ENCODE data around the gene TNFAIP2. TPM values are rescaled to one million over a fixed set of nuclear protein-coding genes. Genes with fewer than 3 reads are reported as not detected.

TNFAIP2 gene
- total RNA-seq, 1 experiment from 2014 or later, result 8.1 TPM

GRCh38 chr14:103097994-103098957 is 25.0 kb upstream of the TNFAIP2 start:
- no TSS peak for BruUV-seq (replicated peaks)

GRCh38 chr14:103099081-103099732 is 24.1 kb upstream of the TNFAIP2 start:
- peak; percentile 77 to 84 for DNase-seq
- POLR2A ChIA-PET, result interaction anchor here (0.6 kb wide), 1 partner anchor 14 kb away, joined by 4 read pairs; no protein-coding TSS in a partner anchor

More at GRCh38 chr14:103097994-103098957, 25.0 kb upstream of the TNFAIP2 start:
- POLR2A ChIA-PET, result interaction anchor here (0.6 kb wide), 1 partner anchor 13 kb away, joined by 4 read pairs; no protein-coding TSS in a partner anchor
- peaks cover under 1% of the 10 kb centered on the region for H3K36me3 Mint-ChIP-seq (ENCODE audit: insufficient read depth, unreplicated experiment)
- CTCF ChIA-PET, result interaction anchor here (0.6 to 2.2 kb wide), 3 partner anchors 29 to 442 kb away, joined by 3 to 5 read pairs (median 3); no protein-coding TSS in a partner anchor
- Histone ChIP-seq H3K36me3 (ENCODE audit: control insufficient read depth, insufficient read depth, low read length) (no peaks in the 10 kb centered on the region), H3K4me3 (ENCODE audit: low read depth, low read length) (no peak overlapping the region), H3K27me3 (replicated peaks; ENCODE audit: control insufficient read depth, insufficient read depth, low read length) (no peaks in the 10 kb centered on the region), H3K4me1 (peaks cover 56% of the 10 kb centered on the region), H3K9me3 (no peaks in the 10 kb centered on the region)
- intact Hi-C loops (cut with micrococcal nuclease; ENCODE audit: unreplicated experiment), result no loop called here
- H3K9me3 Mint-ChIP-seq (ENCODE audit: unreplicated experiment), result no peaks in the 10 kb centered on the region
- no peak for DNase-seq
- H3K4me3 Mint-ChIP-seq (ENCODE audit: unreplicated experiment), result no peak overlapping the region
- peaks cover 18% of the 10 kb centered on the region for H3K4me1 Mint-ChIP-seq (ENCODE audit: low read depth, unreplicated experiment)
- TF ChIP-seq CTCF (IDR thresholded peaks at IDR 0.05; ENCODE audit: insufficient read depth in 1 of 2, low read depth in 1 of 2, low read length in 1 of 2, severe bottlenecking in 1 of 2, unreplicated experiment in 1 of 2), result no peak
- H3K27ac Mint-ChIP-seq (ENCODE audit: unreplicated experiment), result peak overlapping the region; percentile 36
- no peaks in the 10 kb centered on the region for H3K27me3 Mint-ChIP-seq (ENCODE audit: insufficient read depth, unreplicated experiment)

More at GRCh38 chr14:103099081-103099732, 24.1 kb upstream of the TNFAIP2 start:
- Mint-ChIP-seq H3K27ac (ENCODE audit: unreplicated experiment) (no peak overlapping the region), H3K4me3 (ENCODE audit: unreplicated experiment) (peak overlapping the region; percentile 37), H3K9me3 (ENCODE audit: unreplicated experiment) (no peaks in the 10 kb centered on the region), H3K36me3 (ENCODE audit: insufficient read depth, unreplicated experiment) (peaks cover 6% of the 10 kb centered on the region), H3K27me3 (ENCODE audit: insufficient read depth, unreplicated experiment) (no peaks in the 10 kb centered on the region), H3K4me1 (ENCODE audit: low read depth, unreplicated experiment) (peaks cover 18% of the 10 kb centered on the region)
- intact Hi-C loops (cut with micrococcal nuclease; ENCODE audit: unreplicated experiment), result no loop called here
- H3K9me3 ChIP-seq, result no peaks in the 10 kb centered on the region
- H3K4me1 ChIP-seq, result peaks cover 57% of the 10 kb centered on the region
- TF ChIP-seq CTCF (IDR thresholded peaks at IDR 0.05; ENCODE audit: insufficient read depth in 1 of 2, low read depth in 1 of 2, low read length in 1 of 2, severe bottlenecking in 1 of 2, unreplicated experiment in 1 of 2), result no peak
- CTCF ChIA-PET, result interaction anchor here (0.6 to 2.2 kb wide), 2 partner anchors 28 to 441 kb away, joined by 3 to 5 read pairs; no protein-coding TSS in a partner anchor
- BruUV-seq (replicated peaks), result no TSS peak
- H3K36me3 ChIP-seq (ENCODE audit: control insufficient read depth, insufficient read depth, low read length), result no peaks in the 10 kb centered on the region
- 0 out of 2 replicates have a peak overlapping the region, but pooled peaks have one; percentile 15 for H3K4me3 ChIP-seq (ENCODE audit: low read depth, low read length)
- no peaks in the 10 kb centered on the region for H3K27me3 ChIP-seq (replicated peaks; ENCODE audit: control insufficient read depth, insufficient read depth, low read length)

Measured in Caco-2 (cell line).